HG03432 (cell line): Measurements from ENCODE around the gene ATP11A.

ENCODE experiments used
- ATAC-seq: cut with Tn5 transposase; IDR thresholded peaks from one replicate; pipeline ENCODE4 v1.9.1; 2021; ENCODE audit warnings: mild to moderate bottlenecking, moderate library complexity; ENCODE audit not compliant: unreplicated experiment

Gene ATP11A

DNA sequence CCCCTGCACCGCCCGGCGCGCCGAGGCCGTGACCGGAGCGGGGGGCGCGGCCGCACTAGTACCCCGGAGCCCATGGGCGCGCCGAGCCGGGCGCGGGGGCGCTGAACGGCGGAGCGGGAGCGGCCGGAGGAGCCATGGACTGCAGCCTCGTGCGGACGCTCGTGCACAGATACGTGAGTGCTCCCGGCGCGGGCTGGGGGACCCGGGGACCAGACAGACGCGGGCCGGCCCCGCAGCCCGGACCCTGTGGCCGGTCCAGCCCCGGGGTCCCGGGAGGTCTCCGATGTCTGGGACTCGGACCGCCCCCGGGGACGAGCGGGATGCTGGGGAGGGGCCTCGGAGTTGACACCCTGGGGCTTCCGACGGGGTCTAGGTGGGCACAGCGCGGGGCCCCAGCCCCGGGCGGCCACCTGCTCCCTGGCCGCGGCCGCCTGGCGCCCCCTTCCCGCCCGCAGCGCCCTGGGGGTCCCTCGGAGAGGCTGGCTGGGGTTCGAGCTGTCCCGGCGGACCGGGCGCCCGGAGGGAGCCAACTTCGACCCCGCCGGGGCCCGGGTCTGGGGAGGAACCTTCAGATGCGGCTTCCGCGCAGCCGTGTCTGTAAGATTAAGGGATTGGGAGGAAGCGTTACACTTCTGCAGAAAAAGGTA lies 568 bp downstream of the ATP11A start:
- ATAC-seq, result peak; percentile 30

DNA sequence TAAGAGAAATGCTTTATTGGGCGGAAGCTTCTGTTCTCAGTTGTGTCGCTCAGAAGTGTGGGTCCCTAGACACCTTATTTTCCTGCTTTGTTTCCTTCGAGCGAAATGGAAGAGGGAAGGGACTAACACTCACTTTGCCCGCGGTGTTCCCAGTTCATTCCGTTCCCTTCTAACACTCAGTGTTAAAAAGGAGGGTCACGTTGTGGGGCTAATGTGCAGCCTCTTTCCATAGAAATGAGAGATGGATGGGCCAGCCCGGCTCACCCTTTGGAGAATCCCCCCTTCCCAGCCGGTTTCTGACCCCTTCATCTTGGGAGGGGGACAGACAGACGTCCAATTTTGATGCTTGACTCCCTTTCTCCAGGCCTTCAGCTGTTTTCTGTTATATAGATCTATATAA lies 2.3 kb downstream of the ATP11A start:
- ATAC-seq, result no peak

DNA sequence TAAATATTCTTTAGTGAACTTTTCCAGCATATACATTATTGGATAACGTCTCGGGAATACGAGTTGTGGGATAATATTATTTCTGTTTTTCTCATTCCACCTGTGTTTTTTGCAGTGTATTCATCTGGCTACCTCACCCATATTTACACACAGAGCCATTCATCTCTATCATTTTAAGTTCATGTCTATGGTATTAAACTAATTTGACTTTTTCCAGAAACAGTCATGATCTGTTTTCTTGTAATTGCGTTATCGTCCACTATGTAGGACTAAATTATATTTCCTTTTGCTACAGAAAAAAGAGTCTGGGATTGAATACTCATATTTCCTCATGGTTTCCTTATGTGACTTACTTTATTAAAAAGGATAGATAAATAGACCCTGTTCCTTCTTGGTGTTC lies 2.7 kb downstream of the ATP11A start:
- no peak for ATAC-seq

DNA sequence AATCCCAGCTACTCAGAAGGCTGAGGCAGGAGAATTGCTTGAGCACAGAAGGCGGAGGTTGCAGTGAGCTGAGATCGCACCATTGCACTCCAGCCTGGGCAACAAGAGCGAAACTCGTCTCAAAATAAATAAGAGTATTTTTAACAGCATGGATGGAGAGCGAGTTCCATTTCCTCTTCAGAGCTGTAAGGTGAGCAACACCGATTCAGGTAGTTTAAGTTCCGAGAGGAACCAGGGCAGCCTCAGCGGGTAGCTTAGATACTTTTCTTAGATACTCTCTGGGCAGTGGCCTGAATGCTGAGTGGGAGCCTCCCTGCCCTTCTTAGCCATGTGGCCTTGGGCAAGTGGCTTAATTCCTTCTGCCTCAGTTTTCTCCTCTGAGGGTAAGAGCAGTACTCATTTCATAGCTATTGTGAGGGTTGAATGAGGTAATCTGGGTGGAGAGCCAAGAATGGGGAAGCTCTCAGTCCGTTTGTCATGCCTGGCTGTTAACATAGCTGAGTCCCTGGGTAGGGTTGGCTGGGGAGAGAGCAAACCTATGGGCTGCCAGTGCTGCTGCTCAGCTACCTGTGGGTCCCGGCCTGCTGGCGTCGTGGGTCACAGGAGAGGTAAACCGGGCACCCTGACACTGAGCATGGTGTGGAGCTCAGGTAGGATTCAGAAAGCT lies 4.1 kb downstream of the ATP11A start:
- no peak for ATAC-seq

DNA sequence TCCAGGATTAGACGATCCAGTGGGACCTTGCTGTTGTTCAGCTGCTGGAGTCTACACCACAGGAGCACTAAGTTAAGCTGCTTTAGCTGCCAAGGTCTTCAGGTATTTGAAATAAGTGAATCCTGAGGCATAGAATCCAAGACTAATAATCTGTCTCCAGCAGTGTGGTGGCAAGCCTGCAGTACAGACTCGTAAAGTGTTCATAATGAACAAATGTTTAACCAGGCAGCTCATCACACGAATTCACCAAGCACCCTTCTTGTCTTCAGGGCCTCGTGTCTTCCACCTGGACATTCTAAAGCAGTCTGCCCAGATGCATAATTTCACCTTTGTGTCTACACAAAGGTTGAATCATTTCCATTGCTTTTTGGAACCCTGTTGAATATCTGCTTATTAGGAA lies 5.3 kb downstream of the ATP11A start:
- ATAC-seq, result no peak

DNA sequence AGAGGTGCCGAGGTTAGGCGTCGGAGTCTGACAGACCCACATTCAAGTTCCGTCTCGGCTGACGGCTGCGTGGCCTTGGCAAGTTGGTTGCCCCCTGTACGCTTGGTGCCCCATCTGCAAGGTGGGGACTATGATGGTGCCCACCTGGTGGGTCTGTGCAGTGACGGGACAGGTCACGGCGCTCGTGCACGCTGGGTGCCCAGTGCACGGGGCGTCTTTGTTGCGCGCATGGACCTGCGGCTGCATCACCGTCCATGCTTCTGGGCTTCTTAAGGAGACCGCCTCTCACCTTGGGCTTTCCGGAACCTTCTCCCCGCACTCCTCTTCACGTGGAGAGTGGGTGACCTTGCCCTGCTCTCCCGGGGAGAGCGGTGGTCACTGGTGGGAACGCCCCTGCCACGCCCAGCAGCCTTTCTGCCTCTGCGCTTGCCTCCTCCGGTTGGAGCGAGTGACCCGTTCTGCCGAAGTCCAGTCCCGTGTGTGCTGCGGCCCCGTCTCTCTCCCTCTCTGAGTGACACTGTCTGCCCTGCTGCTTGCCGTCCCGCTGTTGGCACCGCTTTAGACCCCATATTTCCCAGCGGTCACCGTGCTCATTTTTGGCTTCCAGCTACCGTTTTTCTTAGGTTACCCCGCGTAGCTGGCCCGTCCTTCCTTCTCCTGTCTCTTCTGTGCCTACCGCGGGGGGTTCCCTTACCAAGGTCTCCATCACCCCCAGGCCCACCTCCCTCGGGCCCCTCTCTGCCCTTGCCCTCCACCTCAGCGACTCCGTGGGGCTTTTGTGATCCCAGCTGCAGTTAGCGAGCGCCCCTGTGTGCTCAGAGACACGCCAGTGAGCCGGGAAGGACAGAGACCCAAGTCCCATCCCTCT lies 6.4 kb downstream of the ATP11A start:
- no peak for ATAC-seq

DNA sequence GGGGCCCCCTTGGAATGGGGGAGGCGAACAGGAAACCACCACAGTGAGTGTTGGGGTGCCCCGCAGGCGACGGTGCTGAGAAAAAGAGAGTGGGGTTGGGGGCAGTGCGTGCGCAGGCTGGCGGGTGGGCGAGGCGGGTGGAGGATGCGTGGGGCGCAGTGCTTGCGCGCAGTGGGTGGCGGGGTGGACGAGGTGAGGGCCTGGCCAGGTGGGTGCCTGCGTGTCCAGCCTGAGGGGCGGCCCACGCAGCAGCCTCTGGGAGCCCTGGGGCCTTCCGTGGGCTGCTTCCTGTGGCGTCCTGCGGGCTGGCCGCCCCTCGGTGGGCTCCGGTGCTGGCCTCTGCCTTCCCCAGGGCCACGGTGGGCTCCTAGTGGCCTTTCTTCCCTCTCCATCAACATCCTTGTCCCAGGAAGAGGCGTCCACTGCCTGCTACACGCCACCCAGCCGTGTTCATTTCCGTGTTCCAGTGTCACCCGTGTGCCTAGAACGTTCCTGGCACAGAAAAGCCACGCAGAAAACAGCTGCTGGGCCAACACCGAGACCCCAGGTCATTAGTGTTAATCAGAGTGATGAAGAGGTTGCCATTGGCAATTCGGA lies 7.1 kb downstream of the ATP11A start:
- ATAC-seq, result no peak

DNA sequence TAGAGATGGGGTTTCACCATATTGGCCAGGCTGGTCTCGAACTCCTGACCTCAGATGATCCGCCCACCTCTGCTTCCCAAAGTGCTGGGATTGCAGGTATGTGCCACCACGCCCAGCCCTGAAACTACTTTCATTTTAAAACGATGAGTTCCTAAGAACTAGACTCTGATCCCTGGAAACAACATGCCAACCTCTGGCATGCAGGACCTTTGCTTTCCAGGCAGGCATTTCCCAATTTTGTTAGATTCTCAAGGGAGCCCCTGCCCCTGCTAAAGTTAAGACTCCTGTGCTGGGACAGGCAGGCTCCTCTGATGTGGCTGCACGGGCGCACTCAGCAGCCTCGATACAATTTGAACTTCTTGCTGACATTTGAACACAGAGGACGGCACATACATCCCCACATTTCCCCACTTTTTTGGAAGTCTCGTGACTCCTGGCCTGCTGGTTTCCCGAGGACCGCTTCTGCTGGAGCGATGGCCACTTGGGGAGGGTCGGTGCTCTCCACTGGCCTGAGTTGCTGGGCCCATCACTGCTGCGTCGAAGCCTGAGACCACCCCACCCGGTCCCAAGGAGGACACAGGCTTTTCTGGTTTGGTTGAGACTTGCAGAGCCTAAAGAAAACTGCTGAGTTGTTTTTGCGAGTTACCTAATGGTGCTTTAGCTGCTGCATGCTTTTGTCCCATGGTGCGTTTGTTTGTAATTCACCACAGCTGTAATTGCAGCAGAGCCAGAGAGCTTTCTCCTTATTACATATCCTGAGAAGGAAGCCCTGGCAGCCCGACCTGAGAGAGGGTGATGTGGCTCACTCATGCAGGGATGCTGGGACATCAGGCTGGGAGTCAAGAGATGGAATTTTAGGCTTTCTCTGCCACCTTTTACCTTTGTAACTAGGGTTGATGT lies 8.2 kb downstream of the ATP11A start:
- no peak for ATAC-seq

DNA sequence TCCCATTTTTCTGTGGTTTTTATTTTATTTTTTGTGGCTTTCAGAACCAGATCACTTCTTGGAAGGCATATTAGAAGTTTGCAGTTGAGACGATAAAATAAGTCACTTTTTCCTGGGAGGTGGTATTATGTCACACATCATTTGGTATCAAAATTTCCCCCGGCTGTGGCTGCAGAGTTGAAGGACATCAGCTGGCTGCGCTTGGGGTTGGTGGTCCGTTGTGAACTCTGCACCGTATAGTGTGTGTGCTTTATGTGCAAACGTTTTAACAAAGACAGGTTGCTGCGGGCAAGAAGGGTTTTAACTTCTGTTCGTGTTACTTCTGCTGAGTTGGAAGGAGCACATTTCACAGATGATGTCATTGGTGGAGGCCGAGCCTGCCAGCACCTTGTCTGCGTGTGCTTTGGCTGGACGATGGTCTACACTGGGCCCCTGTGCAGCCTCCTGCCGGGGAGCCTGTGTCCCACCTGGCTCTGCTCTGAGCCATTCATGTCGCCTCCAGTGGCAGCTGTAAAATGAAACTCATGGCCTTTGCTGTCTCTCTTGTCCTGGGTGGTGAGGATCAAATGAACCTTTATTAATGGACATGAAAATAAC lies 9.6 kb downstream of the ATP11A start:
- no peak for ATAC-seq

DNA sequence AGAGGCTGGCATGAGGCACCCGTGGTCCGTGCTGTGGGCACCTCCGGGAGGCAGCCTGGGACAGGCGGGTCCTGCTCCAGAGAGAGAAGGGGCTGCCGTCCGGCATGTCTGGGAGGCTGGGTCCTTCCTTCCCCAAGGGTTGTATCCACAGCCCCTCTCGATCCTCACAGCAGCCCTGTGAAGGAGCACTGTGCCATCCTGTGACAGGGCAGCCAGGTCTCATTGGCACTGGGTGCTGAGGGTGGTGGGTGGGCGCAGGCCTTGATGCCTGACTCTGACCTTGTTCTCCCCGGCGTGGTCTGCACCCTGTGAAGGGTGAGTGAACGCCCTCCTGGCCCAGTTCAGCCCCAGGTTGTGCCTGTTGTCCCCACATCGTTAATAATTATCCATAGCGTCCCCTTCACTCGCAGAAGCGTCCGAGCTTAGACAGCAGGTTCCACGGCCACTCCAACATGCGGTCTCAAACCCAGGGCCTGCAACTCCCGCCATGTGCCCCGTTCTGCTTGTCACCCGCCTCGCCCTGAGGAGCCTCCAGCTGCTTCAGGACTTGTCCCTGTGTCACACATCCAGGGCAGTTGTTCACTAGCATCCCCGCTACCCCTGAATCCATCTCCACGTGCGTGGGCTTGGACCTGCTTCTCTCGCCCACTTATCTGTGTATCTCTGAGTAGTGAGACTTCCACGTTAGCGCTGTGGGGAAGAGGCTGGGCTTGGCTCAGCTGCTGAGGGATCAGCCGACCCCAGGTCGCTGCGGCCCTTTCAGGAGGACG lies 10.6 kb downstream of the ATP11A start:
- no peak for ATAC-seq

DNA sequence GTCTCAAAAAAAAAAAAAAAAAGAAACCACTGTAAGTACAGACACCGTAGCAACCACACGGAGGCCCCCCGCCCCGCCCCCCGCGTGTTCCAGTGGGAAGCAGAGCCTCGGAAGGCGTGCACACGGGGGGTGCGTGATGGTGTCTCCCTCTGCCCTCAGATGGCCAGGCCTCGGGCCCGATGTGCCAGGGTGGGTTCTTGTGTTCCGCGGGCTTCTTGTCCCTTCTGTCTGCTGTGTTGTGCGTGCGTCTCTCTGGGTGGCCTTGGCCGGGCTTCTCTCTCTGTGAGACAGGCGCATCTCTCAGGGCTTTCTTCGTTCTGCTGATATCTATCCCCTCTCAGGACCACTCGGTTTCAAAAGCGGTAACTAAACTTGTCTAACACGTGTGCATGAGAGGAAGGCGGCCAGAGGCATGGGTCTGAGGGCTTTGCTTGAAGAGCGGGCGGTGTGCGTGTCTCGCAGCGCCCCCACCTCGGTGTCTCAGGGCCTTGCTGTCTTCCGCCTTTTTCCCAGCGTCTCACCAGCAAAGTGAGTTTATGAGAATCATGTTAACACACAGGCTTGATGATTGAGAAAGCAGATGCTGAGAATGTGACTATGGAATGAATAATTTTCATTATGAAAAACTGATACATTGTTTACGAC lies 12.6 kb downstream of the ATP11A start:
- no peak for ATAC-seq

DNA sequence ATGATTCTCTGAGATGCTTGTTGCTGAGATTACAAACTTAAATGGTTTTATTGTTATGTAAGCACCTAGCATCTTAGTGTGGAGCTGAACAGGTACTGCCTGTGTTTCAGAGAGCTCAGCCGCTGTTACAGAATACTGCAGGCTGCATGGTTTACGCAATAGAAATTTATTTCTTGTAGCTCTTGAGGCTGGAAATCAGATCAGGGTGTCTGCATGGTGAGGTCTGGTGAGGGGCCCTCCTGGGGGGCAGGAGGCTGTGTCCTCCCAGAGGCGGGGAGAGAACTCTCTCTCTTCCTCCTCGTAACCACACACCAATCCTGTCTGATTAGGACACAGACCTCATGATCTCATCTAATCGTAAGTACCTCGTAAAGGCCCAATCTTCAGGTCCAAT lies 13.1 kb downstream of the ATP11A start:
- no peak for ATAC-seq

DNA sequence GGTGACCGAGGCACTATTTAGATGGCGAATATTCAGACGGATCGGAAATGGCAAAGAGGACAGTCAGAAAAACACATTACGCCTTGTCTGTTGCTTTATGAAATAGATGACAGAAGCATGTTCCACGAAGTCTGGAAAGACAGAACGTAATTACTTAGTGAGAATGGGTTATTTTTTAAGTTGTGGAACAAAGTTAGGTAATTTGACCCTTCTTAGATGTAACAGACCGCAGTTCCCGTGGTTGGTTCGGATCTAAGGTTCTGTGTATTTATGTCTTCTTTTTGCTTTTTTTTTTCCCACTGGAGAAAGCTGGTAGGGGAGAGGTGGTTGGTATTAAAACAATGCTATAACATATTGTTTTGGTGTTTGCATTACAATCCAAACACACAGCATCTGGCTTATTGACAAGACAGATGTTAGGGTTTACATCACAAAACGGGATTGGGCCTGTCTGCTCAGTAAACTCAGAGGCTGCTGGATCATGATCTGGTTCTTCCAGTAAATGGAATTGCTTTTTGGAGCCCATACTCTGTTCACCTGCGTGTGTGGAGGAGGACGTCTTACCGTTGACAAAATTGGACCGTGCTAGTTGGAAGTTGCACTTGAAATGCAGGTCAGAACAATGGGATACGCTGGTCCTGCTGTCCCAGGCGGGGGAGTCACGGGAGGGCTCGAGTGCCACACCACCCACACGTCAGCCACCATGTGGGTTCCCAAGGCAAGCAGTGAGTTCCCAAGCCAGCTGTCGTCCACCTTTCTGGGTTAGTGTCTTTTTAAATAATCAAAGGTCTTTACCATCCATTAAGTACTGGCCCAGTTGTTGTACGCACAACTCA lies 13.8 kb downstream of the ATP11A start:
- ATAC-seq, result no peak

DNA sequence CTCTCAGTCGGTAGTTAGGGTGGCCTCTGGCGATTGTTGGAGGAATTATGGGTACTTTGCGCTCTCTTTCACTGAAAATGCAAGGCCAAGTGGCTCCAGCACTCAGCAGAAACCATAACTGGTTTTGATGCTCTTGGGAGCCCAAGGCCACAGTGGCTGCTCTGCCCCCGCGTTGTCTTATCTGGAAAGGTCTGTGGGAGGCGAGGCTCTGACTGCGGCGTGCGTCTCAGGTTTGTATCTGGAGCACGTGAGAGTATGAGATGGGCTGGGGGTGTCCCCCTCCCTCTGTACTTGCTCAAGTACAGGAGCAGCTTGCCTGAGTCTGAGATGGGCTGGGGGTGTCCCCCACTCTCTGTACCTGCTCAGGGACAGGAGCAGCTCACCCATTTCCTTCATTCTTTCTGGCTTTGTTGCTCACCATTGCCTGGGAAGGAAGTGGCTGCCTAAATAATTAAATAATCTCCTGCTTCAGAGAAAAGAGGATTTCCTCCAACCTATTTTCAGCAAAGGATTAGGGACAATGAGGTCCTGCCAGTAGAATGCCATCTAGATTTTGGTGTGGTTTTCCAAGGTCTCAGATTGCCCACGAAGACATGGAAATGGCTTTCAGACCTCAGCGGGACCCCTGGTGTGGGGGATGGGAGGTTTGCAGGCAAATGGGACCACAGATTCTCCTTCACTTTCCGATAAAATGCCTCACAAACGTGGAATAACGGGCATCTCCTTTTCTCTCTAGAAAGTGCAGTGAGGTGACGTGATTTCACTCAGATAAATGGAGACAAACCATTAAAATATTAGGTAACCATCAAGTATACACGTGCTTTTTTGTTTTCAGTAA lies 14.7 kb downstream of the ATP11A start:
- ATAC-seq, result no peak

DNA sequence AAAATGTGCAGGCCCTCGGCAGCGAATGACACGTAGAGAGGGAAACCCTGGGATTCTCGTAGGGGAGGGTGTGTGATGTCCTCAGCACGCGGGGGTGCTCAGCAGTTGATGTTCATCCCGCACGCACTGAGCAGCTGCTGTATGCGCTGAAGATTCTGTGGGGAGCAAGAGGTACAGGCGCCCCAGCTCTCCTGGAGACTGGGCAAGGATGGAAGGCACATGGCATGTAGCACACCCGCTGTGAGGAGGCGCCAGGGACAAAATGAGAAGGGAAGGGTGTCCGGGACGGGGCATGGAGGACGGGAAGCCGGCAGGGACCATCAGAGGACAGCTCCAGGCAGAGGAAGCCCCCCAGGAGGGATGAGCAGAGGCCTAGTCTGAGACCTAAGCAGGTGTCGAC lies 15.4 kb downstream of the ATP11A start:
- ATAC-seq, result no peak

DNA sequence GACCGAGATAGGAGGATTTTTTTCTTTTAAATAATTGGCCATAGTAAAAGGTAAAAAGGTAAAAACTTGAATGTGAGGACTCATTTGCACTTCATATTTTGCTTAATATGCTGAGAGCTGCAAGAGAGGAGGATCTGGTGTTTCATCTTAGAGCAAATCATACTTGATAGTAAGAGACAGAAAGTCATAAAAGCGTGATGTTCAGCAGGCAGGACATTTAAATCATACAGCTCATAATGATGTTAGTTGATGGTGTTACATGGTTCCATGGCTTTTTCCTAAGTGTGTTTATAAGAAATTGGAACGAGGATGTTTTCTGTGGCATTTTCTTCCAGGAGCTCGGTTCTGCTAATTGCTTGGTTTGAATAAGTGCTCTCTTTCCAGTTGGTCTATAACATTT lies 16.3 kb downstream of the ATP11A start:
- no peak for ATAC-seq

DNA sequence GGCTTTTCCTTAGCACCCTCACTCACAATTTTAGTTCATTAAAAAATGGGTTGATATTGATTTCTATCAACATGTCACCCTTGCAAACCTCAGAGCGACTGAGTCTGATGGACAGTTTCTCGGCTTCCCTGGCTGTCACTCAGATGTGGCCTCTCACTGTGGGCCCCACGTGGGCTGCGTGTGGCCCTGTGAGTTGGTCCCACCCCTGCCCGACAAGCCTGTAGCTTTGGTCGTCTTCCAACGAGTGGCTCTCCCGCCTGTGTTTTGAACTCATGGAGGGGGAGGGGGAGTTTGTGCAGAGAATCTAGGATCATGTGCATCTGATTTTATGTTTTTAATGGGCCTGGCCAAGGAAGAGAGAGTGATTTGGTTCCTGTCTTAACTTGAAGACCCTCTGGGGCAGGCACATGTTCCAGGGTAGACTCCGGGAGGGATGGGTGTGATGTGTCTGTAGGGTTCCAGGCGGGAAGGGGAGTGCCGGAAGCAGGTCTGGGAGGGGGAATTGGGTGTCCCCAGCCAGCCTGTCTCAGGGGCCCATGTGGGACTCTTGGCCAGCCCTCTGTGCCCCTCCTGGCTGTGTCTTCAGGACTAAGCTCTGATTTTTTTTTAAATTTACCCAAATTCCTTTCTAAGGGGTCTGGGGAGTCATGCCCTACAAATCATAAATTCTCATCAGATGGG lies 18.9 kb downstream of the ATP11A start:
- no peak for ATAC-seq
